C4-2B (cell line): ENCODE results near the gene GATA5.

Experiments
- CTCF ChIP-seq: fragments of 450-650 bp; conservative IDR thresholded peaks from 2 replicates; pipeline ENCODE4 v1.5.1; 2017; ENCODE audit warnings: mild to moderate bottlenecking
- ZFX ChIP-seq: fragments of 450-650 bp; IDR thresholded peaks from 2 replicates; pipeline ENCODE4 v1.6.1; 2017

- TF ChIP-seq CTCF (no peak), ZFX (no peak)
Measured at GRCh38 chr20:62513991-62514390, 38.2 kb upstream of the GATA5 start.
